Uterus (tissue), 4 donors: Measurements from ENCODE around the gene SYT14. TPM values are rescaled to one million over a fixed set of nuclear protein-coding genes. Genes with fewer than 3 reads are reported as not detected.

Source experiments
- DNase-seq, 2 donors: peaks; one replicate each; pipeline ENCODE4 v3.0.0-alpha.2; 2019 to 2020
- H3K27ac ChIP-seq, 2 donors: fragments of 200-600 bp; sonication (generic); 1 replicate in 1 of 2; 2 replicates in 1 of 2; pipeline ENCODE4 v1.5.1; 2016 to 2018
- H3K27me3 ChIP-seq, 2 donors: fragments of 200-600 bp; sonication (generic); one replicate each; pipeline ENCODE4 v1.5.1; 2018 to 2019; ENCODE audit warnings: control low read depth in 1 of 2
- H3K36me3 ChIP-seq, 2 donors: fragments of 200-600 bp; sonication (generic); one replicate each; pipeline ENCODE4 v1.5.1; 2019; ENCODE audit warnings: control low read depth in 1 of 2
- H3K4me1 ChIP-seq, 2 donors: fragments of 200-600 bp; sonication (generic); one replicate each; pipeline ENCODE4 v1.5.1; 2018 to 2019; ENCODE audit warnings: control low read depth in 1 of 2
- H3K4me3 ChIP-seq, 2 donors: fragments of 200-600 bp; sonication (generic); 1 replicate in 1 of 2; 2 replicates in 1 of 2; pipeline ENCODE4 v1.5.1; 2018 to 2019; ENCODE audit warnings: mild to moderate bottlenecking in 1 of 2
- H3K9me3 ChIP-seq, 2 donors: fragments of 200-600 bp; sonication (generic); one replicate each; pipeline ENCODE4 v1.5.1; 2019; ENCODE audit warnings: control low read depth in 1 of 2
- POLR2A ChIP-seq, 2 donors: fragments of 450-650 bp; IDR thresholded peaks; one replicate each; pipeline ENCODE4 v1.6.1; 2016; ENCODE audit warnings: antibody characterized with exemption in 2 of 2, mild to moderate bottlenecking in 1 of 2, moderate library complexity in 1 of 2
- intact Hi-C: fragments of 100-400 bp; cut with DNase I; formaldehyde crosslinking; loops from one replicate; pipeline ENCODE4 v1.15.1; 2023; ENCODE audit warnings: low total_unique reads
- total RNA-seq, 4 donors: library from RNA; depleted of rRNA in 3 of 4; stranded (reverse); fragments of >200 nt in 3 of 4; gene quantifications; one replicate each; pipeline versions ENCODE4 v1.1.0 to v1.2.4, GENCODE V29; 2014 to 2023
- TF ChIP-seq, protein P1 (sequence below), 4 experiments: fragments of 200-600 bp in 2 of 4; fragments of 450-650 bp in 2 of 4; sonication (generic) in 2 of 4; IDR thresholded peaks; one replicate each; pipeline ENCODE4 v1.5.1; 2016 to 2019; ENCODE audit warnings: antibody characterized with exemption in 4 of 4, mild to moderate bottlenecking in 2 of 4, moderate library complexity in 1 of 4
- donor health status: DM: yes; HTN: yes; CAD: no.

SYT14 gene
- total RNA-seq, 4 donors from 2014 or later = under 0.01 to 1.0 TPM; not detected in 2

DNA sequence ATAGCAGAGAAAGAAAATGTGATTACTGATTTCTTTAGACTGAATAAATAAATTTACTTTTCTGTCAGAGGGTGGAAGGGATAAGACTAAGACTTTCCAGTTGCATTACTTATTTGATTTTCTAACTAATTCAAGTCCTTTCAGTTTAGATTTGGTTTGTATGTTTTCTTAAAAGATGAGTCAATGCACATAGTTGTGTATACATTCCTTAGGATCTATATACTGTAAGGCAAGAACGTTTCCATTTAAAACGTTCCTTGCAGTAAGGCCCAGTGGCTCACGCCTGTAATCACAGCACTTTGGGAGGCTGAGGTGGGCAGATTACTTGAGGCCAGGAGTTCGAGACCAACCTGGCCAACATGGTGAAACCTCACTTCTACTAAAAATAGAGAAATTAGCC is 280.0 kb downstream of the SYT14 start:
- H3K27me3 ChIP-seq = no peaks in the 10 kb centered on the region
- H3K36me3 ChIP-seq = no peaks in the 10 kb centered on the region
- H3K4me1 ChIP-seq = no peaks in the 10 kb centered on the region
- H3K9me3 ChIP-seq = no peaks in the 10 kb centered on the region
- TF ChIP-seq, protein P1, sequence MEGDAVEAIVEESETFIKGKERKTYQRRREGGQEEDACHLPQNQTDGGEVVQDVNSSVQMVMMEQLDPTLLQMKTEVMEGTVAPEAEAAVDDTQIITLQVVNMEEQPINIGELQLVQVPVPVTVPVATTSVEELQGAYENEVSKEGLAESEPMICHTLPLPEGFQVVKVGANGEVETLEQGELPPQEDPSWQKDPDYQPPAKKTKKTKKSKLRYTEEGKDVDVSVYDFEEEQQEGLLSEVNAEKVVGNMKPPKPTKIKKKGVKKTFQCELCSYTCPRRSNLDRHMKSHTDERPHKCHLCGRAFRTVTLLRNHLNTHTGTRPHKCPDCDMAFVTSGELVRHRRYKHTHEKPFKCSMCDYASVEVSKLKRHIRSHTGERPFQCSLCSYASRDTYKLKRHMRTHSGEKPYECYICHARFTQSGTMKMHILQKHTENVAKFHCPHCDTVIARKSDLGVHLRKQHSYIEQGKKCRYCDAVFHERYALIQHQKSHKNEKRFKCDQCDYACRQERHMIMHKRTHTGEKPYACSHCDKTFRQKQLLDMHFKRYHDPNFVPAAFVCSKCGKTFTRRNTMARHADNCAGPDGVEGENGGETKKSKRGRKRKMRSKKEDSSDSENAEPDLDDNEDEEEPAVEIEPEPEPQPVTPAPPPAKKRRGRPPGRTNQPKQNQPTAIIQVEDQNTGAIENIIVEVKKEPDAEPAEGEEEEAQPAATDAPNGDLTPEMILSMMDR (IDR thresholded peaks at IDR 0.05) = no peak
- TF ChIP-seq POLR2A (IDR thresholded peaks at IDR 0.05) = no peak
- no peak for DNase-seq
- intact Hi-C loops = no loop called here
- no peak overlapping the region for H3K4me3 ChIP-seq
- no peak overlapping the region for H3K27ac ChIP-seq

Other genes with a start within 250 kb of the SYT14 start
- 10 to 100 TPM in 1 of 4 donors, 1 to 10 TPM in 2, under 1 TPM in 1; 0.59 to 12.8 (median 2.2) TPM for gene HSD11B1, start 233.4 kb upstream of the SYT14 start, total RNA-seq
- gene TRAF3IP3, start 182.2 kb upstream of the SYT14 start, total RNA-seq = 1 to 10 TPM in 3 of 4 donors, not detected in 1; 1.3 to 3.2 (median 1.3) TPM
- 1 to 10 TPM in 3 of 4 donors, under 1 TPM in 1; 0.88 to 5.0 (median 1.3) TPM for gene C1orf74, start 153.7 kb upstream of the SYT14 start, total RNA-seq
- 10 to 100 TPM in 1 of 4 donors, 1 to 10 TPM in 2, under 1 TPM in 1; 0.88 to 28.3 (median 4.0) TPM for gene IRF6, start 132.1 kb upstream of the SYT14 start, total RNA-seq
- 10 to 100 TPM in 2 of 4 donors, 1 to 10 TPM in 2; 6.8 to 12.4 (median 8.8) TPM for gene UTP25, start 110.2 kb upstream of the SYT14 start, total RNA-seq